Measurements from ENCODE around the gene RFTN1. TPM values are rescaled to one million over a fixed set of nuclear protein-coding genes. Genes with fewer than 3 reads are reported as not detected.

The RFTN1 gene
- total and polyA plus RNA-seq, 8 donors: 1.9 to 14.0 (median 2.9) TPM

DNA sequence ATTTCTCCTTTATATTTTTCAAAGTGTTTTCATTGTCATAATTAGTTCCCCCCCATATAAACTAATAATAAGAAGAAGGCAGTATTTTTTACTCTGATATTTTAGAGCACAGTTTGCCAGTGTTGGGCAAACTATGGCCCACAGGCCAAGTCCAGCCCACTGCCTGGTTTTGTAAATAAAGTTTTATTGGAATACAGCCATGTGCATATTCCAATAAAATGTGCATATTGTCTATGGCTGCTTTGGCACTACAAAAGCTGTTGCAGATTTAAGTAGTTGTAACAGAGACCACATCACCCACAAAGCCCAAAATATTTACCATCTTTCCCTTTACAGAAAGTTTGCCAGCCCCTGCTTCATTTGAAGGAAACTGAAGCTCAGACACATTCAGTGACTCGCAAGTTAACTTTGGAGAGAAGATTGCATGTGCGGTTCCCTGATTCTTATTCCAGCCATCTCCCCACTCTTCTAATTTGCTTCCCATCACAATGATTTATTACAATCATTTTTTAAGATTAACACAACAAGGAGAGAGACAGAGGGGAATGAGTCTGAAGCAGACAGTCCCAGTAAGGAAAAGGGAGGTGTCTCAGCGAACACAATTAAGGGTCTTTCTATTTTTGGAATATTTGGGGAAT is 48.9 kb downstream of the RFTN1 start:
- FAIRE-seq (no peak), ATAC-seq (no peak), DNase-seq (no peak)
- TF ChIP-seq, protein P1, sequence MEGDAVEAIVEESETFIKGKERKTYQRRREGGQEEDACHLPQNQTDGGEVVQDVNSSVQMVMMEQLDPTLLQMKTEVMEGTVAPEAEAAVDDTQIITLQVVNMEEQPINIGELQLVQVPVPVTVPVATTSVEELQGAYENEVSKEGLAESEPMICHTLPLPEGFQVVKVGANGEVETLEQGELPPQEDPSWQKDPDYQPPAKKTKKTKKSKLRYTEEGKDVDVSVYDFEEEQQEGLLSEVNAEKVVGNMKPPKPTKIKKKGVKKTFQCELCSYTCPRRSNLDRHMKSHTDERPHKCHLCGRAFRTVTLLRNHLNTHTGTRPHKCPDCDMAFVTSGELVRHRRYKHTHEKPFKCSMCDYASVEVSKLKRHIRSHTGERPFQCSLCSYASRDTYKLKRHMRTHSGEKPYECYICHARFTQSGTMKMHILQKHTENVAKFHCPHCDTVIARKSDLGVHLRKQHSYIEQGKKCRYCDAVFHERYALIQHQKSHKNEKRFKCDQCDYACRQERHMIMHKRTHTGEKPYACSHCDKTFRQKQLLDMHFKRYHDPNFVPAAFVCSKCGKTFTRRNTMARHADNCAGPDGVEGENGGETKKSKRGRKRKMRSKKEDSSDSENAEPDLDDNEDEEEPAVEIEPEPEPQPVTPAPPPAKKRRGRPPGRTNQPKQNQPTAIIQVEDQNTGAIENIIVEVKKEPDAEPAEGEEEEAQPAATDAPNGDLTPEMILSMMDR (IDR thresholded peaks at IDR 0.05): no peak
- Histone ChIP-seq H3K27ac (no peak overlapping the region), H3K9me3 (no peaks in the 10 kb centered on the region), H3K4me1 (no peaks in the 10 kb centered on the region), H3K27me3 (no peaks in the 10 kb centered on the region), H3K4me3 (no peak overlapping the region), H3K36me3 (no peaks in the 10 kb centered on the region)
- intact Hi-C loops (cut with DNase I): no loop called here
- WGBS, 2 donors: 58 to 61% methylated on average over 3 of the region's 3 CpGs

DNA sequence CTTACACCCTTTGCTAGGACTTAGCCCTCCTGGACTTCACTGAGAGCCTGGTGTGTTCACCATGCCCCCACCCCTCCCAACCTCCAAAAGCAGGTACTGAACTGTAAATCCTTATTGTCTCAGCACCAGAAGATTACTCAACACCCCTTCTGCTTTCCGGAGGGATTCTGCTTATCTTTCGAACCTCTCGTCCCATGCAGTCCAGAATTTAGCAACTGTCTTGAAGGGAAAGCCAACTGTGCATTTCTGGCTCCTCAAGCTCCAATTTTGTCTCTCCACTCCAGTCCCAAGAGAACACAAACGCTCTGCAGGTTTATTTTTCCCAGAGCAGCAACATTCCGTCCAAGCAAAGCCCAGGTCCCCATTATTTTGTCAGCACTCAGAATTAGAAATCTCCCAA is 49.6 kb downstream of the RFTN1 start:
- intact Hi-C loops (cut with DNase I): no loop called here
- no peak for DNase-seq
- Histone ChIP-seq H3K27me3 (no peaks in the 10 kb centered on the region), H3K9me3 (no peaks in the 10 kb centered on the region), H3K27ac (no peak overlapping the region), H3K36me3 (no peaks in the 10 kb centered on the region), H3K4me3 (no peak overlapping the region), H3K4me1 (no peaks in the 10 kb centered on the region)
- TF ChIP-seq, protein P1 (IDR thresholded peaks at IDR 0.05): no peak
- no peak for ATAC-seq
- WGBS, 2 donors: 62 to 78% methylated on average over 5 of the region's 5 CpGs
- FAIRE-seq: no peak

DNA sequence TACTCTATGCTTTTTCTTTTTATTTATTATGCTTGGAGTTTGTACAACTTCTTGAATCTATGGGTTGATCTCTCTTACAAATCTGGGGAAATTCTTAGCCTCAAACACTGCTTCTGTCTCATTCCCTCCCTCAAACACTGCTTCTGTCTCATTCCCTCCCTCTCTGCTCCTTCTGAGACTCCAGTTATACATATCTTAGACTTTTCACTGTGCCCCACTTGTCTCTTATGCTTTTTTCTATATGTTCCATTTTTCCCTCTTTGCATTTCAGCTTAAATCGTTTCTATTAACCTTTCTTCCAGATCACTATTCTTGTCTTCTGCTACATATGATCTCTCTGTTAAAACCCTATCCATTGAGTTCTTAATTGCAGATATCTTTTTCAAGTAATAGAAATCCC is 50.4 kb downstream of the RFTN1 start:
- no peaks in the 10 kb centered on the region for H3K36me3 ChIP-seq
- TF ChIP-seq, protein P1 (IDR thresholded peaks at IDR 0.05): no peak
- FAIRE-seq (no peak), ATAC-seq (no peak), DNase-seq (no peak)
- H3K9me3 ChIP-seq: no peaks in the 10 kb centered on the region
- WGBS, 2 donors: 42 to 66% methylated on average over 1 of the region's 1 CpG
- no peak overlapping the region for H3K4me3 ChIP-seq
- H3K4me1 ChIP-seq: no peaks in the 10 kb centered on the region
- H3K27ac ChIP-seq: no peak overlapping the region
- H3K27me3 ChIP-seq: no peaks in the 10 kb centered on the region
- intact Hi-C loops (cut with DNase I): no loop called here

DNA sequence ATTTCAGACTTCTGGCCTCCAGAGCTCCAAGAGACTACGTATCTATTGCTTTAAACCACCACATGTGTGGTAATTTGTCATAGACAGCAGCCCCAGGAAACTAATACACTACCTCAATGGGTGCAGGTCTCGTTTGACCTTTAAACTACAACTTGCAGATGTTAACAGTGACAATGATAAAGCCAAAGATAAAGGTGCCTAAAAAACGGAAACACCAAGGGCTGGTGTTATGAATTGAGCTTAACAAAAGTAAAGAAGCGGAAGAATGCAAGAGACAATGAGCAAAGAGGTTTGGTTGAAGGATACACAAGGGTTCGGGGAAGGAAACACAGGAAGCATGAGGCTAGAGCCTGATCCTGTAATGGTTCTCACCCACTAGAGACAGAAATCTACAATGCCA is 50.8 kb downstream of the RFTN1 start:
- WGBS, 2 donors: 53 to 60% methylated on average over 5 of the region's 5 CpGs
- no peak overlapping the region for H3K4me3 ChIP-seq
- FAIRE-seq (no peak), DNase-seq (no peak), ATAC-seq (no peak)
- H3K36me3 ChIP-seq: no peaks in the 10 kb centered on the region
- TF ChIP-seq, protein P1 (IDR thresholded peaks at IDR 0.05): no peak
- no peaks in the 10 kb centered on the region for H3K9me3 ChIP-seq
- no peaks in the 10 kb centered on the region for H3K4me1 ChIP-seq
- intact Hi-C loops (cut with DNase I): no loop called here
- no peaks in the 10 kb centered on the region for H3K27me3 ChIP-seq
- no peak overlapping the region for H3K27ac ChIP-seq

DNA sequence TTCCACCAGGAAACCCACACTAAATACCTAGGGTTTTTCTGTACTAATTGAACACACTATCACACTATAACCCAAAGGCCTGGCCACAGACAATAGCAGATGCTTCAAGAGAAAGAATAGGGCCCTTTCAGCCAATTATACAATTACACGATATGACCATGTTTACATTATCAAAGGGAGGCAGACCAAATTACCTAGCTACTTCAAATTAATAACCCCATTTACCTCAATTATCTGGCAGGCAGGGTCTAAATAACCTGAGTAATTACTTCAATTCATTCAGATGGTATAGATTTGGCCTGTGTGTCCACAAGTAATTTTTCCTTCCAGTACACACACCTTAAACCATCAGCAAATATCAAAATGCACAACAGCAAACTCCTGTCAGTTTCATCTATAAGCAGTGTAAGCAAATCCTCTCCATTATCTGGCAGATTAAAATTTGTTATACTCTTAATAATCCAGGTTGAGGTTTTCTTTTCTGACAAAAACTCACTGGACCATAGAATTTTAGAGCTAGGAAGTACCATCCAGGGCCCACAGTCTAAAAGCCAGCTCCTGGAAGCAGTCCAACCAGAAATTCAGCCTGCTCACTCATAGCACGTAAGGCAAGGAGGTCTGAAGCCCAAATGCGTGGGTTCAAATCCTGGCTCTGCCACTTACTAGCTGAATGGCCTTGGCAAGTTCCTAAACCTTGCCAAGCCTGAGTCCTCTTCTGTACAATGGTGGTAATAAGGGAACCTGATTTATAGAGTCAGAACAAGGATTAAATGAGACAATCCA is 51.8 kb downstream of the RFTN1 start:
- no peak for FAIRE-seq
- no peak for DNase-seq
- TF ChIP-seq, protein P1 (IDR thresholded peaks at IDR 0.05): no peak
- no peak for ATAC-seq
- no peaks in the 10 kb centered on the region for H3K4me1 ChIP-seq
- H3K27me3 ChIP-seq: no peaks in the 10 kb centered on the region
- no peaks in the 10 kb centered on the region for H3K9me3 ChIP-seq
- 74 to 77% methylated on average over 3 of the region's 3 CpGs for WGBS, 2 donors
- intact Hi-C loops (cut with DNase I): no loop called here
- no peak overlapping the region for H3K27ac ChIP-seq
- H3K36me3 ChIP-seq: no peaks in the 10 kb centered on the region
- no peak overlapping the region for H3K4me3 ChIP-seq

Data from pancreas (tissue), 10 donors.